HepG2 (cell line): ENCODE data around the gene P3H4. TPM values are rescaled to one million over a fixed set of nuclear protein-coding genes. Genes with fewer than 3 reads are reported as not detected.
A peak's percentile ranks its signal among the peaks of the same experiment; 100 is the strongest.

Experiments
- BATF2 ChIP-seq: sonication (generic); formaldehyde crosslinking; IDR thresholded peaks from 2 replicates; pipeline ENCODE4 v1.8.0; 2022; ENCODE audit warnings: mild to moderate bottlenecking, missing genetic modification reagents, moderate library complexity
- CAMTA2 ChIP-seq: sonication (generic); formaldehyde crosslinking; IDR thresholded peaks from 2 replicates; pipeline ENCODE4 v1.4.0; 2020; ENCODE audit warnings: mild to moderate bottlenecking, missing genetic modification reagents, borderline replicate concordance
- CC2D1A ChIP-seq: sonication (generic); formaldehyde crosslinking; IDR thresholded peaks from 2 replicates; pipeline ENCODE4 v1.8.1; 2023; ENCODE audit warnings: mild to moderate bottlenecking, missing genetic modification reagents
- FIP1L1 ChIP-seq: fragments of 200-400 bp; formaldehyde crosslinking; IDR thresholded peaks from 2 replicates; pipeline ENCODE4 v1.6.1; 2018; ENCODE audit warnings: low read depth, mild to moderate bottlenecking, low read length, moderate library complexity, borderline replicate concordance; ENCODE audit not compliant: insufficient read depth
- IRX3 ChIP-seq: sonication (generic); formaldehyde crosslinking; IDR thresholded peaks from 2 replicates; pipeline ENCODE4 v1.8.1; 2023; ENCODE audit warnings: mild to moderate bottlenecking, low read depth, missing genetic modification reagents, borderline replicate concordance
- MYC ChIP-seq: sonication (generic); formaldehyde crosslinking; IDR thresholded peaks from 2 replicates; pipeline ENCODE4 v1.9.0; 2021; ENCODE audit warnings: missing genetic modification reagents, borderline replicate concordance
- PHF5A ChIP-seq: IDR thresholded peaks from one replicate; pipeline ENCODE4 v1.6.1; 2018; ENCODE audit warnings: low read depth, missing genetic modification reagents; ENCODE audit not compliant: unreplicated experiment
- RCOR2 ChIP-seq: IDR thresholded peaks from 2 replicates; pipeline ENCODE4 v1.6.1; 2016; ENCODE audit warnings: missing biosample characterization, missing genetic modification reagents
- SOX6 ChIP-seq, 2 experiments: fragments of 450-650 bp in 1 of 2; sonication (generic) in 1 of 2; formaldehyde crosslinking in 1 of 2; IDR thresholded peaks; 2 replicates each; pipeline versions ENCODE4 v1.4.0 to v1.6.1; 2017 to 2020; ENCODE audit warnings: antibody characterized with exemption in 1 of 2, mild to moderate bottlenecking in 1 of 2, missing genetic modification reagents in 1 of 2
- ZBTB7A ChIP-seq: sonication (generic); formaldehyde crosslinking; IDR thresholded peaks from 2 replicates; pipeline ENCODE4 v1.8.0; 2022; ENCODE audit warnings: mild to moderate bottlenecking, missing genetic modification reagents
- ZFAT ChIP-seq: sonication (generic); formaldehyde crosslinking; conservative IDR thresholded peaks from 2 replicates; pipeline ENCODE4 v1.8.1; 2023; ENCODE audit warnings: missing genetic modification reagents, inconsistent platforms
- ZNF33B ChIP-seq: sonication (generic); formaldehyde crosslinking; IDR thresholded peaks from 2 replicates; pipeline ENCODE4 v1.5.1; 2020; ENCODE audit warnings: mild to moderate bottlenecking, missing genetic modification reagents
- ZNF354B ChIP-seq: sonication (generic); formaldehyde crosslinking; IDR thresholded peaks from 2 replicates; pipeline ENCODE4 v1.8.0; 2022; ENCODE audit warnings: mild to moderate bottlenecking, missing genetic modification reagents
- ZNF432 ChIP-seq: sonication (generic); formaldehyde crosslinking; IDR thresholded peaks from 2 replicates; pipeline ENCODE4 v1.5.0; 2020; ENCODE audit warnings: missing genetic modification reagents, mild to moderate bottlenecking, borderline replicate concordance
- ZNF616 ChIP-seq: sonication (generic); formaldehyde crosslinking; IDR thresholded peaks from 2 replicates; pipeline ENCODE4 v1.5.0; 2020; ENCODE audit warnings: low read depth, mild to moderate bottlenecking, missing genetic modification reagents
- ZNF747 ChIP-seq: sonication (generic); formaldehyde crosslinking; IDR thresholded peaks from 2 replicates; pipeline ENCODE4 v1.8.1; 2023; ENCODE audit warnings: missing genetic modification reagents, mild to moderate bottlenecking, borderline replicate concordance
- ZNF75D ChIP-seq: sonication (generic); formaldehyde crosslinking; IDR thresholded peaks from 2 replicates; pipeline ENCODE4 v1.8.1; 2023; ENCODE audit warnings: missing genetic modification reagents, mild to moderate bottlenecking, borderline replicate concordance
- polyA plus RNA-seq, 8 experiments: library from polyadenylated mRNA; depleted of rRNA in 3 of 8; stranded (reverse) in 7 of 8; unstranded in 1 of 8; fragments of >200 nt; fragmentation: Illumina TruSeq in 4 of 8; extraction: Trizol in 4 of 8; gene quantifications; 2 replicates each; pipeline versions ENCODE4 v1.2.1 to v1.2.3, GENCODE V29; 2011 to 2016; ENCODE audit warnings: low read depth in 4 of 8, missing spikeins in 1 of 8, mixed read lengths in 1 of 8; ENCODE audit not compliant: insufficient read depth in 1 of 8
- total RNA-seq, 5 experiments: library from RNA; depleted of rRNA; stranded (reverse); fragments of >200 nt; fragmentation: Illumina TruSeq; extraction: Trizol; gene quantifications; 2 replicates each; pipeline ENCODE4 v1.2.3, GENCODE V29; 2016; ENCODE audit warnings: low read depth in 1 of 5
- TF ChIP-seq, protein P1 (sequence below): sonication (generic); formaldehyde crosslinking; IDR thresholded peaks from 2 replicates; pipeline ENCODE4 v1.4.0; 2020; ENCODE audit warnings: mild to moderate bottlenecking, missing genetic modification reagents, borderline replicate concordance
- TF ChIP-seq, protein P2 (sequence below), 2 experiments: sonication (generic) in 1 of 2; formaldehyde crosslinking in 1 of 2; IDR thresholded peaks; 2 replicates each; pipeline versions ENCODE4 v1.4.0 to v1.6.1; 2016 to 2020; ENCODE audit warnings: borderline replicate concordance in 1 of 2, low read depth in 1 of 2, mild to moderate bottlenecking in 1 of 2, missing genetic modification reagents in 1 of 2
- TF ChIP-seq, protein P3 (sequence below): sonication (generic); formaldehyde crosslinking; conservative IDR thresholded peaks from 2 replicates; pipeline ENCODE4 v1.4.0; 2020; ENCODE audit warnings: missing genetic modification reagents

Gene P3H4
- total and polyA plus RNA-seq, 2 of the 13 experiments (the other 11 are each of a cell fraction or from before 2014, with no cell fraction given), result 37.1 to 50.6 TPM

DNA sequence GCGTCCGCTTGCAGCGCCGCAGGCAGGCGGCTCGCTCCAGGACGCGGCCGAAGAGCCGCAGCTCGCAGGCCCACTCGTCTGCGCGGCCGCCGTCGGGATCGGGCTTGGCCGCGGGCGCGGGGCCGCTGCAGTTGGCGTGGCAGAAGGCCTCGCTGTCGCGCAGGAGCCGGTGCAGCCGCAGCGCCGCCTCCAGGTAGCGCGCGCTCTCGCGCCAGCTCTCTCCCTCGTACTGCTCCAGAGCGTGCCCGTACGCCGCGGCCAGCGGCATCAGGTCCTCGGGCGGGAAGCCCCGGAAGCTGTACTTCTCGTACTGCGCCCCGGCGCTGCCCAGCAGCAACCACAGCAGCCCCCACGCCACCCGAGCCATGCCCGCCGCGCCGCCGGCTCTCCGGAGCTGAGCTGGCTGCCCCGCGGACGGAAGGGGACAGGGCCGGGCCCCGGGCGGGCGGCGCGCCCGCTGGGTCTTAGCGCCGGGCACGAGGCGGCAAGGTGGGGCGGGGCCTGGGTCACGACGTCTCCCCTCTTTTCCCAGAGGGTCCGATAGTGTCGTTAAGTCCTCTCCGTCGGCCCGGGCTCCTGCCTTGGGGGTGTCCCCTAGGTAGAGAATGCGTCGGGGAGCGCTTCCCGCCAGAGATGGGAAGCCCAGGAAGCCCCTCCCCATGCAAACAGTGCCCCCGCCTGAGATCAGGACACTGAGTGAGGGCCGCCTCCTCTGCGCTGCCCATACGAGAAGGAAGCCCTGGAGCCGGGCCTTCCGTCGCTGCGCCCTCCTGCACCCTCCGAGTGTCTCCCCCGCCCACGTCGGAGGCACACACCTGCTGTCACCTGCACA, at the start of gene P3H4 (continued):
- TF ChIP-seq ZFAT (CRISPR knock-in tag) (0 out of 2 replicates have a peak, but pooled peaks have one; percentile 66), FIP1L1 (0 out of 2 replicates have a peak, but pooled peaks have one; percentile 27), ZNF75D (no peak), ZBTB7A (peak; percentile 83), PHF5A (CRISPR knock-in tag) (no peak), ZNF354B (CRISPR knock-in tag) (peak; percentile 15; the same call in 1 of the 2 replicates), RCOR2 (no peak), ZNF616 (CRISPR knock-in tag) (peak; percentile 81), CAMTA2 (CRISPR knock-in tag) (peak; percentile 66), IRX3 (peak; percentile 73; the same call in 1 of the 2 replicates), SOX6 (IDR thresholded peaks at IDR 0.05) (no peak), SOX6 (CRISPR knock-in tag; IDR thresholded peaks at IDR 0.05) (peak; percentile 59), ZNF33B (CRISPR knock-in tag) (peak; percentile 90; the same call in 1 of the 2 replicates), BATF2 (CRISPR knock-in tag) (no peak), ZNF432 (CRISPR knock-in tag) (no peak), CC2D1A (CRISPR knock-in tag) (no peak), MYC (CRISPR knock-in tag) (peak; percentile 89), ZNF747 (CRISPR knock-in tag) (0 out of 2 replicates have a peak, but pooled peaks have one; percentile 12)
- TF ChIP-seq, protein P1, sequence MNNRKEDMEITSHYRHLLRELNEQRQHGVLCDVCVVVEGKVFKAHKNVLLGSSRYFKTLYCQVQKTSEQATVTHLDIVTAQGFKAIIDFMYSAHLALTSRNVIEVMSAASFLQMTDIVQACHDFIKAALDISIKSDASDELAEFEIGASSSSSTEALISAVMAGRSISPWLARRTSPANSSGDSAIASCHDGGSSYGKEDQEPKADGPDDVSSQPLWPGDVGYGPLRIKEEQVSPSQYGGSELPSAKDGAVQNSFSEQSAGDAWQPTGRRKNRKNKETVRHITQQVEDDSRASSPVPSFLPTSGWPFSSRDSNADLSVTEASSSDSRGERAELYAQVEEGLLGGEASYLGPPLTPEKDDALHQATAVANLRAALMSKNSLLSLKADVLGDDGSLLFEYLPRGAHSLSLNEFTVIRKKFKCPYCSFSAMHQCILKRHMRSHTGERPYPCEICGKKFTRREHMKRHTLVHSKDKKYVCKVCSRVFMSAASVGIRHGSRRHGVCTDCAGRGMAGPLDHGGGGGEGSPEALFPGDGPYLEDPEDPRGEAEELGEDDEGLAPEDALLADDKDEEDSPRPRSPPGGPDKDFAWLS, result no peak
- TF ChIP-seq, protein P2, sequence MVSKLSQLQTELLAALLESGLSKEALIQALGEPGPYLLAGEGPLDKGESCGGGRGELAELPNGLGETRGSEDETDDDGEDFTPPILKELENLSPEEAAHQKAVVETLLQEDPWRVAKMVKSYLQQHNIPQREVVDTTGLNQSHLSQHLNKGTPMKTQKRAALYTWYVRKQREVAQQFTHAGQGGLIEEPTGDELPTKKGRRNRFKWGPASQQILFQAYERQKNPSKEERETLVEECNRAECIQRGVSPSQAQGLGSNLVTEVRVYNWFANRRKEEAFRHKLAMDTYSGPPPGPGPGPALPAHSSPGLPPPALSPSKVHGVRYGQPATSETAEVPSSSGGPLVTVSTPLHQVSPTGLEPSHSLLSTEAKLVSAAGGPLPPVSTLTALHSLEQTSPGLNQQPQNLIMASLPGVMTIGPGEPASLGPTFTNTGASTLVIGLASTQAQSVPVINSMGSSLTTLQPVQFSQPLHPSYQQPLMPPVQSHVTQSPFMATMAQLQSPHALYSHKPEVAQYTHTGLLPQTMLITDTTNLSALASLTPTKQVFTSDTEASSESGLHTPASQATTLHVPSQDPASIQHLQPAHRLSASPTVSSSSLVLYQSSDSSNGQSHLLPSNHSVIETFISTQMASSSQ (IDR thresholded peaks at IDR 0.05; ENCODE audit: low read depth), result no peak
- TF ChIP-seq, protein P2 (CRISPR knock-in tag; IDR thresholded peaks at IDR 0.05; ENCODE audit: borderline replicate concordance), result peak; percentile 14; the same call in 1 of the 2 replicates
- TF ChIP-seq, protein P3, sequence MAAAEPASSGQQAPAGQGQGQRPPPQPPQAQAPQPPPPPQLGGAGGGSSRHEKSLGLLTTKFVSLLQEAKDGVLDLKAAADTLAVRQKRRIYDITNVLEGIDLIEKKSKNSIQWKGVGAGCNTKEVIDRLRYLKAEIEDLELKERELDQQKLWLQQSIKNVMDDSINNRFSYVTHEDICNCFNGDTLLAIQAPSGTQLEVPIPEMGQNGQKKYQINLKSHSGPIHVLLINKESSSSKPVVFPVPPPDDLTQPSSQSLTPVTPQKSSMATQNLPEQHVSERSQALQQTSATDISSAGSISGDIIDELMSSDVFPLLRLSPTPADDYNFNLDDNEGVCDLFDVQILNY (CRISPR knock-in tag), result 0 out of 2 replicates have a peak, but pooled peaks have one; percentile 51
